Sigmoid colon (tissue), 4 donors: ENCODE data around the gene CDC5L.

ENCODE experiments used
- CTCF ChIP-seq, 4 experiments: fragments of 450-650 bp in 3 of 4; fragments of 200-600 bp in 1 of 4; IDR thresholded peaks; one replicate each; pipeline ENCODE4 v1.5.1; 2016 to 2019; ENCODE audit warnings: antibody characterized with exemption in 4 of 4, mild to moderate bottlenecking in 3 of 4, moderate library complexity in 2 of 4
- EP300 ChIP-seq, 4 donors: sonication (generic); formaldehyde crosslinking; IDR thresholded peaks; one replicate each; pipeline ENCODE4 v1.6.1; 2017; ENCODE audit warnings: antibody characterized with exemption in 4 of 4
- POLR2A ChIP-seq, 2 donors: fragments of 450-650 bp; IDR thresholded peaks; one replicate each; pipeline ENCODE4 v1.6.1; 2016; ENCODE audit warnings: antibody characterized with exemption in 2 of 2, mild to moderate bottlenecking in 2 of 2, moderate library complexity in 2 of 2
- POLR2AphosphoS5 ChIP-seq, 4 donors: sonication (generic); formaldehyde crosslinking; IDR thresholded peaks; one replicate each; pipeline ENCODE4 v1.6.1; 2017; ENCODE audit warnings: antibody characterized with exemption in 4 of 4

- no peak for TF ChIP-seq POLR2AphosphoS5 (IDR thresholded peaks at IDR 0.05)
- no peak for TF ChIP-seq CTCF (IDR thresholded peaks at IDR 0.05)
- no peak for TF ChIP-seq EP300 (IDR thresholded peaks at IDR 0.05)
- TF ChIP-seq POLR2A (IDR thresholded peaks at IDR 0.05), result no peak
These were observed 107.8 kb downstream of the CDC5L start for GRCh38 chr6:44495036-44495901.
